ENCODE data around the gene MLST8. TPM values are rescaled to one million over a fixed set of nuclear protein-coding genes. Genes with fewer than 3 reads are reported as not detected.

The MLST8 gene
- total RNA-seq, 1 experiment from 2014 or later = 58.0 TPM

Other genes with a start within 250 kb of the MLST8 start
- 148 and 153 TPM in 2 replicates for gene NDUFB10, start 245.9 kb upstream of the MLST8 start, total RNA-seq (2022)
- 2,674 and 2,950 TPM in 2 replicates for gene RPS2, start 240.6 kb upstream of the MLST8 start, total RNA-seq (2022)
- not detected in 2 replicates for gene RNF151, start 238.6 kb upstream of the MLST8 start, total RNA-seq (2022)
- gene TBL3, start 233.4 kb upstream of the MLST8 start, total RNA-seq (2022) = 62.0 and 71.1 TPM in 2 replicates
- 10.1 and 11.8 TPM in 2 replicates for gene NOXO1, start 224.0 kb upstream of the MLST8 start, total RNA-seq (2022)
- 40.8 and 43.5 TPM in 2 replicates for gene GFER, start 221.3 kb upstream of the MLST8 start, total RNA-seq (2022)
- 3.6 and 3.8 TPM in 2 replicates for gene SYNGR3, start 215.5 kb upstream of the MLST8 start, total RNA-seq (2022)
- gene ZNF598, start 195.6 kb upstream of the MLST8 start, total RNA-seq (2022) = 72.4 and 73.1 TPM in 2 replicates
- 1.5 and 4.2 TPM in 2 replicates for gene NPW, start 185.7 kb upstream of the MLST8 start, total RNA-seq (2022)
- gene NHERF2, start 178.6 kb upstream of the MLST8 start, total RNA-seq (2022) = 15.7 and 22.0 TPM in 2 replicates
- 32.8 and 33.8 TPM in 2 replicates for gene NTHL1, start 157.6 kb upstream of the MLST8 start, total RNA-seq (2022)
- gene TSC2, start 157.5 kb upstream of the MLST8 start, total RNA-seq (2022) = 170 and 194 TPM in 2 replicates
- 82.0 and 86.0 TPM in 2 replicates for gene PKD1, start 69.6 kb upstream of the MLST8 start, total RNA-seq (2022)
- 10.8 and 12.3 TPM in 2 replicates for gene RAB26, start 56.8 kb upstream of the MLST8 start, total RNA-seq (2022)
- 118 and 127 TPM in 2 replicates for gene TRAF7, start 49.7 kb upstream of the MLST8 start, total RNA-seq (2022)
- gene CASKIN1, start 8.8 kb upstream of the MLST8 start, total RNA-seq (2022) = 1.4 and 2.6 TPM in 2 replicates
- gene BRICD5, start 5.4 kb downstream of the MLST8 start, total RNA-seq (2022) = 15.8 and 17.3 TPM in 2 replicates
- 45.0 and 49.6 TPM in 2 replicates for gene PGP, start 9.4 kb downstream of the MLST8 start, total RNA-seq (2022)
- gene E4F1, start 18.1 kb downstream of the MLST8 start, total RNA-seq (2022) = 35.4 and 36.5 TPM in 2 replicates
- 5.7 and 7.5 TPM in 2 replicates for gene DNASE1L2, start 31.0 kb downstream of the MLST8 start, total RNA-seq (2022)
- gene ECI1, start 46.1 kb downstream of the MLST8 start, total RNA-seq (2022) = 85.7 and 87.5 TPM in 2 replicates
- 287 and 301 TPM in 2 replicates for gene RNPS1, start 62.7 kb downstream of the MLST8 start, total RNA-seq (2022)
- gene ABCA3, start 135.3 kb downstream of the MLST8 start, total RNA-seq (2022) = 7.6 and 9.6 TPM in 2 replicates
- gene CCNF, start 224.0 kb downstream of the MLST8 start, total RNA-seq (2022) = 47.9 and 54.5 TPM in 2 replicates

Data from Calu3 (cell line).